ENCODE data around the gene CAPN15. TPM values are rescaled to one million over a fixed set of nuclear protein-coding genes. Genes with fewer than 3 reads are reported as not detected.

CAPN15 gene
- total and polyA plus RNA-seq, 2 experiments from 2014 or later: 5.4 to 68.0 TPM

- Histone ChIP-seq H3K4me1 (ENCODE audit: insufficient read depth) (peaks cover 22% of the 10 kb centered on the region), H3K9ac (no peak overlapping the region), H3K9me2 (ENCODE audit: insufficient read depth) (no peaks in the 10 kb centered on the region), H3K36me3 (ENCODE audit: low read depth) (no peaks in the 10 kb centered on the region), H3K27ac (no peak overlapping the region), H3K4me3 (no peak overlapping the region), H3K4me2 (ENCODE audit: unreplicated experiment) (no peak overlapping the region), H3K27me3 (replicated peaks; ENCODE audit: insufficient read depth) (no peaks in the 10 kb centered on the region), H2AFZ (no peak overlapping the region), H3F3A (ENCODE audit: insufficient read depth) (peaks cover 18% of the 10 kb centered on the region), H4K20me1 (ENCODE audit: insufficient read depth) (no peaks in the 10 kb centered on the region), H3K9me3 (ENCODE audit: low read depth) (no peaks in the 10 kb centered on the region), H3K79me2 (ENCODE audit: insufficient read depth) (peaks cover 12% of the 10 kb centered on the region)
- in situ Hi-C loops (cut with MboI): no loop called here
- 92 to 95% methylated on average over 22 of the region's 22 CpGs for WGBS, 2 experiments (ENCODE audit: low coverage in 1 of 2, low lambda C conversion rate in 2 of 2, missing lambda C conversion rate in 2 of 2)
- DNase-seq: no peak
- TF ChIP-seq EZH2phosphoT487 (IDR thresholded peaks at IDR 0.05; ENCODE audit: insufficient read depth, low read depth) (no peak), EZH2 (IDR thresholded peaks at IDR 0.05; ENCODE audit: insufficient read depth, poor library complexity, severe bottlenecking) (no peak)
These were observed 4.3 kb upstream of the CAPN15 start for GRCh38 chr16:523097-523741.

- TF ChIP-seq EZH2 (IDR thresholded peaks at IDR 0.05; ENCODE audit: insufficient read depth, poor library complexity, severe bottlenecking) (no peak), EZH2phosphoT487 (IDR thresholded peaks at IDR 0.05; ENCODE audit: insufficient read depth, low read depth) (no peak)
- WGBS, 2 experiments (ENCODE audit: low coverage in 1 of 2, low lambda C conversion rate in 2 of 2, missing lambda C conversion rate in 2 of 2): 60 to 66% methylated on average over 16 to 24 of the region's 24 CpGs
- H3K27ac ChIP-seq: peak overlapping the region; percentile 94
- H3K79me2 ChIP-seq (ENCODE audit: insufficient read depth): peaks cover 25% of the 10 kb centered on the region
- no peak overlapping the region for H3K4me3 ChIP-seq
- no peaks in the 10 kb centered on the region for H4K20me1 ChIP-seq (ENCODE audit: insufficient read depth)
- H3F3A ChIP-seq (ENCODE audit: insufficient read depth): peaks cover 25% of the 10 kb centered on the region
- H3K36me3 ChIP-seq (ENCODE audit: low read depth): no peaks in the 10 kb centered on the region
- no peaks in the 10 kb centered on the region for H3K9me2 ChIP-seq (ENCODE audit: insufficient read depth)
- no peak overlapping the region for H2AFZ ChIP-seq
- H3K9ac ChIP-seq: peak overlapping the region; percentile 81; the same call in 1 of the 2 replicates
- in situ Hi-C loops (cut with MboI): no loop called here
- no peak for DNase-seq
- H3K9me3 ChIP-seq (ENCODE audit: low read depth): no peaks in the 10 kb centered on the region
- H3K27me3 ChIP-seq (replicated peaks; ENCODE audit: insufficient read depth): no peaks in the 10 kb centered on the region
- peaks cover 27% of the 10 kb centered on the region for H3K4me1 ChIP-seq (ENCODE audit: insufficient read depth)
- no peak overlapping the region for H3K4me2 ChIP-seq (ENCODE audit: unreplicated experiment)
These were observed 3.1 kb upstream of the CAPN15 start for GRCh38 chr16:524274-525040.

GRCh38 chr16:525123-525519, 2.4 kb upstream of the CAPN15 start:
- Histone ChIP-seq H4K20me1 (ENCODE audit: insufficient read depth) (no peaks in the 10 kb centered on the region), H3K4me2 (ENCODE audit: unreplicated experiment) (peak overlapping the region; percentile 82)
- TF ChIP-seq EZH2 (IDR thresholded peaks at IDR 0.05; ENCODE audit: insufficient read depth, poor library complexity, severe bottlenecking) (no peak), EZH2phosphoT487 (IDR thresholded peaks at IDR 0.05; ENCODE audit: insufficient read depth, low read depth) (no peak)

GRCh38 chr16:525520-526180, 1.9 kb upstream of the CAPN15 start:
- in situ Hi-C loops (cut with MboI): no loop called here
- no peaks in the 10 kb centered on the region for H4K20me1 ChIP-seq (ENCODE audit: insufficient read depth)
- peak overlapping the region; percentile 82 for H3K4me2 ChIP-seq (ENCODE audit: unreplicated experiment)
- no peaks in the 10 kb centered on the region for H3K27me3 ChIP-seq (replicated peaks; ENCODE audit: insufficient read depth)
- peaks cover 37% of the 10 kb centered on the region for H3K79me2 ChIP-seq (ENCODE audit: insufficient read depth)
- H3K36me3 ChIP-seq (ENCODE audit: low read depth): no peaks in the 10 kb centered on the region
- peak overlapping the region; percentile 76 for H3K4me3 ChIP-seq
- TF ChIP-seq EZH2 (IDR thresholded peaks at IDR 0.05; ENCODE audit: insufficient read depth, poor library complexity, severe bottlenecking): no peak
- TF ChIP-seq EZH2phosphoT487 (IDR thresholded peaks at IDR 0.05; ENCODE audit: insufficient read depth, low read depth): no peak
- peak overlapping the region; percentile 94 for H3K27ac ChIP-seq
- H3K4me1 ChIP-seq (ENCODE audit: insufficient read depth): peaks cover 34% of the 10 kb centered on the region
- no peak overlapping the region for H2AFZ ChIP-seq
- peak overlapping the region; percentile 81 for H3K9ac ChIP-seq
- WGBS, 2 experiments (ENCODE audit: low coverage in 1 of 2, low lambda C conversion rate in 2 of 2, missing lambda C conversion rate in 2 of 2): 14 to 19% methylated on average over 12 to 13 of the region's 13 CpGs
- peaks cover 31% of the 10 kb centered on the region for H3F3A ChIP-seq (ENCODE audit: insufficient read depth)
- no peaks in the 10 kb centered on the region for H3K9me3 ChIP-seq (ENCODE audit: low read depth)
- no peaks in the 10 kb centered on the region for H3K9me2 ChIP-seq (ENCODE audit: insufficient read depth)
- DNase-seq: peak; percentile 98

More at GRCh38 chr16:525123-525519, 2.4 kb upstream of the CAPN15 start:
- Histone ChIP-seq H3K4me1 (ENCODE audit: insufficient read depth) (peaks cover 34% of the 10 kb centered on the region), H3K4me3 (peak overlapping the region; percentile 20; the same call in 1 of the 2 replicates), H3K79me2 (ENCODE audit: insufficient read depth) (peaks cover 31% of the 10 kb centered on the region), H2AFZ (no peak overlapping the region), H3K9me2 (ENCODE audit: insufficient read depth) (no peaks in the 10 kb centered on the region), H3F3A (ENCODE audit: insufficient read depth) (peaks cover 31% of the 10 kb centered on the region), H3K27ac (peak overlapping the region; percentile 94), H3K9ac (peak overlapping the region; percentile 81), H3K9me3 (ENCODE audit: low read depth) (no peaks in the 10 kb centered on the region), H3K27me3 (replicated peaks; ENCODE audit: insufficient read depth) (no peaks in the 10 kb centered on the region), H3K36me3 (ENCODE audit: low read depth) (no peaks in the 10 kb centered on the region)
- in situ Hi-C loops (cut with MboI): no loop called here
- no peak for DNase-seq
- 64 to 74% methylated on average over 8 of the region's 8 CpGs for WGBS, 2 experiments (ENCODE audit: low coverage in 1 of 2, low lambda C conversion rate in 2 of 2, missing lambda C conversion rate in 2 of 2)
